C4-2B (cell line): ENCODE results near the gene IWS1.
A peak's percentile ranks its signal among the peaks of the same experiment; 100 is the strongest.
"Not testable (repeated sequence)": the region's sequence is repeated elsewhere in the genome, so short reads cannot be mapped to it uniquely, and the experiment has no call there.

ENCODE experiments used
- H3K27ac ChIP-seq: fragments of 450-650 bp; 2 replicates; pipeline ENCODE4 v1.5.1; 2017
- ZFX ChIP-seq: fragments of 450-650 bp; IDR thresholded peaks from 2 replicates; pipeline ENCODE4 v1.6.1; 2017
- TF ChIP-seq, protein P1 (sequence below): fragments of 450-650 bp; conservative IDR thresholded peaks from 2 replicates; pipeline ENCODE4 v1.5.1; 2017; ENCODE audit warnings: mild to moderate bottlenecking

Gene IWS1

DNA sequence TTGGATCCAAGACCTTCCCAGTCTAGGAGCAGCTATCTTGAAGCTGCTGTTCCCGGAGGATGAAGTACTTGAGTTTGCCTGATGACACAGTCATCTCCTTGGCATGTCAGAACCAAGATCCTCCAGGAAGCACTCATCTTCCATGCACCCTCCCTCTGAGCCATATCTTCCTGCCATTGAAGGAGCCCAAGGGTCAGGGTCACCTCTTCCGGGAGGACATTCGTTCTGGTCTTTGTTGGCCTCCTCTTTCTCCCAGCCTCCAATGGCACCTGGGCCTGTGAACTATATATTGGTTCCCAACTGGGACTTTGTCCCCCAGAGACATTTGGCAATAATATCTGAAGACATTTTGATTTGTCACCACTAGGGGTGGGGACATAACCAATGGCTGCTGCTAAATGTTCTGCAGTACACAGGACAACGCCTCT is 4.9 kb upstream of the IWS1 start:
- no peak for TF ChIP-seq ZFX
- TF ChIP-seq, protein P1, sequence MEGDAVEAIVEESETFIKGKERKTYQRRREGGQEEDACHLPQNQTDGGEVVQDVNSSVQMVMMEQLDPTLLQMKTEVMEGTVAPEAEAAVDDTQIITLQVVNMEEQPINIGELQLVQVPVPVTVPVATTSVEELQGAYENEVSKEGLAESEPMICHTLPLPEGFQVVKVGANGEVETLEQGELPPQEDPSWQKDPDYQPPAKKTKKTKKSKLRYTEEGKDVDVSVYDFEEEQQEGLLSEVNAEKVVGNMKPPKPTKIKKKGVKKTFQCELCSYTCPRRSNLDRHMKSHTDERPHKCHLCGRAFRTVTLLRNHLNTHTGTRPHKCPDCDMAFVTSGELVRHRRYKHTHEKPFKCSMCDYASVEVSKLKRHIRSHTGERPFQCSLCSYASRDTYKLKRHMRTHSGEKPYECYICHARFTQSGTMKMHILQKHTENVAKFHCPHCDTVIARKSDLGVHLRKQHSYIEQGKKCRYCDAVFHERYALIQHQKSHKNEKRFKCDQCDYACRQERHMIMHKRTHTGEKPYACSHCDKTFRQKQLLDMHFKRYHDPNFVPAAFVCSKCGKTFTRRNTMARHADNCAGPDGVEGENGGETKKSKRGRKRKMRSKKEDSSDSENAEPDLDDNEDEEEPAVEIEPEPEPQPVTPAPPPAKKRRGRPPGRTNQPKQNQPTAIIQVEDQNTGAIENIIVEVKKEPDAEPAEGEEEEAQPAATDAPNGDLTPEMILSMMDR, result no peak
- H3K27ac ChIP-seq, result no peak overlapping the region

DNA sequence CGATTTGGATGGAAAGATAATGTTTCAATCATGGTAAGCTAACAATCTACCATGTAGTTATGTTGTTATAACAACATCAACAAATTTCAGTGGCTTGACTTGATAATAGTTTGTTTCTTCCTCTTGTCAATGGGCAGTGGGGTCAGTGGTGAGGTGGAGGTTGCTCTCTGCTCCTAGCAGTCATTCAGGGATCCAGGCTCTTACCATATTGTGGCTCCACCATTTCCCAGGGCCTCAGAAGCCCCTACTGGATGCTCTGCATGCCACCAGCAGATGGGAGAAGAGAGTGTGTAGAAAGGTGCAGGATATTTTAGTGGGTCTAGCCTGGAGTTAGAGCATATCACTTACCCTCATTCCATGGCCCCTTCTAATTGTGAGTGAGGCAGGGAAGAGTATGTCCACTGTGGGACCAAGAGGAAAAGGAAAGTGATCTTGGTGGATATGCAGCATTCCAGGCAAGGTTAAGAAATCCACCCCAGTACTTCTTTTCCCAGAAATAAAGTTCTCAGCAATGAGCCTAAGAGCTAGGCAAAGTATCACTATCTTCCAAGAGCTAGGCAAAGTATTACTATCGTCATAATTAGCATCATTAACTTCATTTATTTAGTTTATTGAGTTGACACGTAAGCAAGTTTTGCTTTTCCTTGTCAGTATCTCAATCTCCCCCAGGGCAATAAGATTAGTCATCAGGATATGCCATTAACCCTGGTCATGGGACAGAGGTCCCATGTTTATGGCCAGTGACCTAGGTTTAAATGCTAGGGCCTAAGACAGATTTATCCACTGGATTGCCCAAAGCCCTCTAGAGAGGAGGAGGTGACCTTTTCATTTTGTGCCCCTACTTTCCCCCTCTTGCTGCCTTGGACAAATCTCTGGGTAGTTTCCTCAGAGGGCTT is 4.2 kb upstream of the IWS1 start:
- no peak overlapping the region for H3K27ac ChIP-seq
- no peak for TF ChIP-seq ZFX
- TF ChIP-seq, protein P1, result no peak

DNA sequence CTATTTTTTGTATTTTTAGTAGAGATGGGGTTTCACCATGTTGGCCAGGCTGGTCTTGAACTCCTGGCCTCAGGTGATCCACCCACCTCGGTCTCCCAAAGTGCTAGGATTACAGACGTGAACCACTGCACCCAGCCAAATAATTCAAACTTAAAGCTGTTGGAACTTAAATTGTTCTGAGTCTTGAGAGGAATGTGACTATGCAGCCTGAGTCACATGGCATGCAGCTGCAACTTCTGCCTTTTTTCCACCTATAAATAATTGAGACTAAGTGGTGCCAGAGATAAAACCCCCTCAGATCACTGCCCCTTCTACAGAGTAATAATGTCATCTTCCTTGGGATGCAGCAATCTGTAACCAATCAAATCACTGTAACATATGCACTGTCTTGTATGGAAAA is 3.1 kb upstream of the IWS1 start:
- H3K27ac ChIP-seq, result not testable (repeated sequence)

DNA sequence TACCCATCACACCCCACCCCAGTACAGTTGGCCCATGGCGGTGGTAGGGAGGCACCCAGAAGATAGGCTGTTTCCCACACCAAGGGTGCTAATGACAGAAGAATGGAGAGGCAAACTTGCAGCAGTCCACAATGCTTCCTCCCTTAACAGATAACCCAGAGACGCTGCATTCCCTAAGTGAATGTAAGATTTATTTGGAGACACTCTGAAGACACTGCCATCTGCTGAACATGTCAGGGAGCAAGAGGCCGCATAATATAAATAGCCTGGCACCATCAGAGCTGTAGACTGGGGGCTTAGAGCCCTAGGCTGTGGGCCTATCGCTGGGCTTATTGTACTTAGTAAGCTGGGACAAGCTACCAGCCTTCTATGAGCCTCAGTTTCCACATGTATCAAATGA is 2.2 kb upstream of the IWS1 start:
- H3K27ac ChIP-seq, result peak overlapping the region; percentile 18; the same call in 1 of the 2 replicates
- no peak for TF ChIP-seq ZFX
- TF ChIP-seq, protein P1, result no peak

DNA sequence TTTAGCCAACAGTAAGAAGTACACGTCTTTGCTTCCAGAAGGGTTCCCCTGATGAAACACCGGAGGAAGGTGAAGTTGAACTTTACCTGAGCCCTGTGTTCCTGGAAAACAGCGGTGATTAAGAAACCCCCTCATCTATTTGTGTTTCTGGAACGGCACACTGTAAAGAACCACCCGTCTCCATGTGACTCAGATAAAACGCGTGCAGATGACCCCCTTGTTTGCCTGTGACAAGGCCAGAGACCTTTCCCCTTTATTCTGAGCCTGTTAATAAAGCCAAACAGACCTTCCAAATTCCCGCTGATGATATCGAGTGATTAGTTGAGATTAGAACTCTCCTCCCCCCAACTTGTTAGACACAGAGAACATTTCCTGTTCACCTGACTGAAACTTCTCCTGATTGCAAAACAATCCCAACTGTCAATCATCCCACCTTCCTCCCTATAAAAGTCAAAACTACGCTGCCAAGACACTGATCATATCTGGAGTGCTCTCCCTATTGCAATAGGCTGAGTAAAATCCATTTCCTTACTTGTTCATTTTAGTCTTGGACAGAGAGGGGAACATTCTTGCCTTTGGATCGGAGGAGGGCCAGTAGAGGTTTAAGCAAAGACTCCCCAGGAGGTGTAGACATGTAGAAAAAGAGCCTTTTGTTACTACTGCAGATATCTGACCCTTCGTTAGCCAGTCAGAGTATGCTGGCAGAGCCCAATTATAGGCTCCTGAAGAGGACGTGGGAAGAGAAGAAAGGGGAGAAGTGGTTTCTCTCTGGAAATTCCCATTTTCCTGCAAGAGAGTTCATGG is 914 bp upstream of the IWS1 start:
- TF ChIP-seq, protein P1, result peak; percentile 18; the same call in 1 of the 2 replicates
- TF ChIP-seq ZFX, result no peak
- H3K27ac ChIP-seq, result peak overlapping the region; percentile 97

DNA sequence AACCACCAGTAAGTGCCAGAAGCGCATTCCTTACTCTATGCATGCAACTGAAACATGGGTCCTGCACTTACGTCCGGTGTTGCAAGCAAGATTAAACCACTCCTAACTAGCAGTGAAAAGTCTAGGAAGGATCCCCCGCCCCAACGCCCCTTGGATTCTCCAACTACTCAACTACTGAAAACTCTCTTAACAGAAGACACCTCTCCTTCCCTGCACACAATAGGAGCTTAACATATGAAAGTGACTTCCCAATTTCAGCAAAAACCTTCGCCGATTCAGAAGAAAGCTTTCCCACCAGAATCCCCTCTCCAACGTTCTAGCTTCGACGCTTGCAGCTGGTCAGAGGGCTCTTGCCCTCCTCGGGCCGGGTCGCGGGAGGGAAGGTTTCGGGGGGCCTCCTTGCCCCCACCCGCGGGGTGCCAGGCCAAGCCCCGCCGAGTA is 578 bp downstream of the IWS1 start:
- peak overlapping the region; percentile 97 for H3K27ac ChIP-seq
- no peak for TF ChIP-seq ZFX
- TF ChIP-seq, protein P1, result no peak

DNA sequence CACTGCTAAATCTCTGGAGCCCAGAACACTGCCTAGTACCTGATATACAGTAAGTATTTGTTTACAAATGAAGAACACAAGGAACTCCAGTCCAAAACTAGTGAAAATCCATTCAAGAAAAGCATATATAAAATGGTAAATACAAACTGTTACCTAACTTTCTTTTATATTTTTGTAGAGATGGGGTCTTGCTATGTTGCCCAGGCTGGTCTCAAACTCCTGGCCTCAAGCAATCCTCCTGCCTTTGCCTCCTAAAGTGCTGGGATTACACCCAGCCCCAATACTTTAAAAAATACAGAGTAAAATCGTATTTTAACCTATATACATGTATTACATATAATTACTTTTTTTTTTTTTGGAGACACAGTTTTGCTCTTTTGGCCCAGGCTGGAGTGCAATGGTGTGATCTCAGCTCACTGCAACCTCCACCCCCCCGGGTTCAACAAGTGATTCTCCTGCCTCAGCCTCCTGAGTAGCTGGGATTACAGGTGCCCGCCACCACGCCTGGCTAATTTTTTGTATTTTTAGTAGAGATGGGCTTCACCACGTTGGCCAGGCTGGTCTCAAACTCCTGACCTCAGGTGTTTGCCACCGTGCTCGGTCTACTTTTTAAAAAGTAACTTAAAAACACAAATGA is 2.0 kb downstream of the IWS1 start:
- H3K27ac ChIP-seq, result not testable (repeated sequence)
